A549 (cell line): Measurements from ENCODE around the gene PRSS21. TPM values are rescaled to one million over a fixed set of nuclear protein-coding genes. Genes with fewer than 3 reads are reported as not detected.

ENCODE experiments used
- ATAC-seq, 2 experiments: fragments of 200-7000 bp in 1 of 2; fragments of >200 bp in 1 of 2; cut with Nextera tagmentation in 1 of 2; cut with Tn5 transposase in 1 of 2; 3 replicates each; pipeline versions ENCODE4 v1.8.0 to v1.9.1; 2018 to 2020; ENCODE audit warnings: mild to moderate bottlenecking in 1 of 2, moderate library complexity in 1 of 2
- CTCF ChIA-PET: fragments of 300-600 bp; sonication (Branson Sonifier 250); formaldehyde crosslinking; extraction: SDS; loops from one replicate; lab custom pipeline; 2021; ENCODE audit warnings: antibody characterized with exemption, inconsistent platforms; lab: Yijun Ruan, JAX
- POLR2A ChIA-PET: fragments of 350-600 bp; formaldehyde crosslinking; extraction: SDS; loops from one replicate; lab custom pipeline; 2021; ENCODE audit warnings: antibody characterized with exemption, inconsistent platforms; lab: Yijun Ruan, JAX
- DNase-seq, 2 experiments: peaks; one replicate each; pipeline versions ENCODE4 v3.0.0 to v3.0.0-alpha.2; 2011 to 2016; ENCODE audit warnings: low read depth in 1 of 2, low spot score in 1 of 2
- FAIRE-seq: peaks from 2 replicates; lab custom pipeline; 2011; peaks lifted over from hg19 to GRCh38; lab: Jason Lieb, UNC
- H3K27ac ChIP-seq, 2 experiments: fragments of >200 bp; sonication (Bioruptor Twin); formaldehyde crosslinking; 3 replicates each; pipeline ENCODE4 v1.5.1; 2016 to 2017
- H3K4me1 ChIP-seq: fragments of >200 bp; sonication (Bioruptor Twin); formaldehyde crosslinking; 3 replicates; pipeline ENCODE4 v1.6.1; 2016
- H3K4me2 ChIP-seq: fragments of >200 bp; sonication (Bioruptor Twin); formaldehyde crosslinking; 3 replicates; pipeline ENCODE4 v1.6.1; 2016
- H3K4me3 ChIP-seq: fragments of >200 bp; sonication (Bioruptor Twin); formaldehyde crosslinking; 3 replicates; pipeline ENCODE4 v1.5.1; 2016
- H3K9me3 ChIP-seq: fragments of >200 bp; sonication (Bioruptor Twin); formaldehyde crosslinking; 3 replicates; pipeline ENCODE4 v1.6.1; 2016
- BHLHE40 ChIP-seq: IDR thresholded peaks from 2 replicates; pipeline ENCODE4 v1.6.1; 2012; ENCODE audit warnings: low read depth, low read length, inconsistent platforms
- CBX2 ChIP-seq: fragments of 200-600 bp; sonication (generic); IDR thresholded peaks from 2 replicates; pipeline ENCODE4 v1.6.1; 2016; ENCODE audit warnings: low read depth, mild to moderate bottlenecking, borderline replicate concordance
- CBX8 ChIP-seq: fragments of 200-600 bp; sonication (generic); IDR thresholded peaks from 2 replicates; pipeline ENCODE4 v1.6.1; 2016
- CHD2 ChIP-seq: fragments of 150-350 bp; IDR thresholded peaks from 2 replicates; pipeline ENCODE4 v1.6.1; 2014; ENCODE audit warnings: low read length; ENCODE audit not compliant: partially characterized antibody
- CHD4 ChIP-seq: fragments of 200-600 bp; sonication (generic); IDR thresholded peaks from 2 replicates; pipeline ENCODE4 v1.6.1; 2016; ENCODE audit warnings: antibody characterized with exemption, mild to moderate bottlenecking, borderline replicate concordance
- EP300 ChIP-seq, 2 experiments: fragments of >200 bp; sonication (Bioruptor Twin); formaldehyde crosslinking; IDR thresholded peaks; 2 replicates in 1 of 2; 3 replicates in 1 of 2; pipeline ENCODE4 v1.6.1; 2016 to 2017
- HEYL ChIP-seq: fragments of 250-450 bp; sonication (Bioruptor Pico); IDR thresholded peaks from 2 replicates; pipeline ENCODE4 v1.8.0; 2021; ENCODE audit warnings: mild to moderate bottlenecking, moderate library complexity
- HOXB13 ChIP-seq: fragments of 250-450 bp; sonication (Bioruptor Pico); IDR thresholded peaks from 2 replicates; pipeline ENCODE4 v1.5.0; 2020; ENCODE audit warnings: low read depth, mild to moderate bottlenecking, moderate library complexity
- KDM1A ChIP-seq: fragments of 200-600 bp; sonication (generic); IDR thresholded peaks from 2 replicates; pipeline ENCODE4 v1.6.1; 2016; ENCODE audit warnings: low read depth, mild to moderate bottlenecking
- NR3C1 ChIP-seq: fragments of >200 bp; sonication (Bioruptor Twin); formaldehyde crosslinking; IDR thresholded peaks from 3 replicates; pipeline ENCODE4 v1.6.1; 2017
- POLR2AphosphoS2 ChIP-seq: conservative IDR thresholded peaks from 2 replicates; pipeline ENCODE4 v1.6.1; 2012; ENCODE audit warnings: low read length, improper control_type of control experiment, inconsistent platforms
- RAD21 ChIP-seq, 2 experiments: fragments of >200 bp in 1 of 2; sonication (Bioruptor Twin) in 1 of 2; formaldehyde crosslinking in 1 of 2; IDR thresholded peaks in 1 of 2; conservative IDR thresholded peaks in 1 of 2; 2 replicates in 1 of 2; 3 replicates in 1 of 2; pipeline ENCODE4 v1.6.1; 2012 to 2018; ENCODE audit warnings: inconsistent platforms in 1 of 2
- RARB ChIP-seq: fragments of 250-450 bp; sonication (Bioruptor Pico); IDR thresholded peaks from 2 replicates; pipeline ENCODE4 v1.8.0; 2021; ENCODE audit warnings: mild to moderate bottlenecking, moderate library complexity
- SMC3 ChIP-seq: fragments of >200 bp; sonication (Bioruptor Twin); formaldehyde crosslinking; IDR thresholded peaks from 3 replicates; pipeline ENCODE4 v1.6.1; 2018; ENCODE audit warnings: inconsistent platforms
- SREBF2 ChIP-seq: fragments of 450-650 bp; IDR thresholded peaks from 2 replicates; pipeline ENCODE4 v1.6.1; 2014; ENCODE audit warnings: mild to moderate bottlenecking, moderate library complexity
- TP53 ChIP-seq: fragments of 250-450 bp; sonication (Bioruptor Pico); IDR thresholded peaks from 2 replicates; pipeline ENCODE4 v1.5.0; 2021; ENCODE audit warnings: mild to moderate bottlenecking, moderate library complexity
- ZNF302 ChIP-seq: fragments of 250-450 bp; sonication (Bioruptor Pico); IDR thresholded peaks from 2 replicates; pipeline ENCODE4 v1.9.0; 2021; ENCODE audit warnings: inconsistent platforms, mild to moderate bottlenecking, moderate library complexity
- WGBS: methylation state at CpG from one replicate; pipeline ENCODE4 v1.1.6; 2017; ENCODE audit errors: missing lambda C conversion rate; 5-methylcytosine and 5-hydroxymethylcytosine counted together
- polyA plus RNA-seq, 4 experiments: library from polyadenylated mRNA; depleted of rRNA in 3 of 4; stranded (reverse); fragments of >200 nt; fragmentation: RNase III in 1 of 4; extraction: RNeasy Plus Mini Kit Qiagen cat#74134 plus additional on column Dnase treatment in 1 of 4; gene quantifications; 2 replicates in 3 of 4; 3 replicates in 1 of 4; pipeline ENCODE4 v1.2.3, GENCODE V29; 2011 to 2017
- TF ChIP-seq, protein P1 (sequence below): fragments of >200 bp; sonication (Bioruptor Twin); formaldehyde crosslinking; IDR thresholded peaks from 2 replicates; pipeline ENCODE4 v1.6.1; 2016
- TF ChIP-seq, protein P2 (sequence below): fragments of 150-350 bp; IDR thresholded peaks from 2 replicates; pipeline ENCODE4 v1.6.1; 2014; ENCODE audit warnings: low read depth, mild to moderate bottlenecking, low read length
- TF ChIP-seq, protein P3 (sequence below): fragments of 450-650 bp; IDR thresholded peaks from 2 replicates; pipeline ENCODE4 v1.6.1; 2014; ENCODE audit warnings: antibody characterized with exemption

PRSS21 gene
- polyA plus RNA-seq, 2 of the 4 experiments (the other 2 are of a cell fraction): 0.12 to 0.23 TPM

DNA sequence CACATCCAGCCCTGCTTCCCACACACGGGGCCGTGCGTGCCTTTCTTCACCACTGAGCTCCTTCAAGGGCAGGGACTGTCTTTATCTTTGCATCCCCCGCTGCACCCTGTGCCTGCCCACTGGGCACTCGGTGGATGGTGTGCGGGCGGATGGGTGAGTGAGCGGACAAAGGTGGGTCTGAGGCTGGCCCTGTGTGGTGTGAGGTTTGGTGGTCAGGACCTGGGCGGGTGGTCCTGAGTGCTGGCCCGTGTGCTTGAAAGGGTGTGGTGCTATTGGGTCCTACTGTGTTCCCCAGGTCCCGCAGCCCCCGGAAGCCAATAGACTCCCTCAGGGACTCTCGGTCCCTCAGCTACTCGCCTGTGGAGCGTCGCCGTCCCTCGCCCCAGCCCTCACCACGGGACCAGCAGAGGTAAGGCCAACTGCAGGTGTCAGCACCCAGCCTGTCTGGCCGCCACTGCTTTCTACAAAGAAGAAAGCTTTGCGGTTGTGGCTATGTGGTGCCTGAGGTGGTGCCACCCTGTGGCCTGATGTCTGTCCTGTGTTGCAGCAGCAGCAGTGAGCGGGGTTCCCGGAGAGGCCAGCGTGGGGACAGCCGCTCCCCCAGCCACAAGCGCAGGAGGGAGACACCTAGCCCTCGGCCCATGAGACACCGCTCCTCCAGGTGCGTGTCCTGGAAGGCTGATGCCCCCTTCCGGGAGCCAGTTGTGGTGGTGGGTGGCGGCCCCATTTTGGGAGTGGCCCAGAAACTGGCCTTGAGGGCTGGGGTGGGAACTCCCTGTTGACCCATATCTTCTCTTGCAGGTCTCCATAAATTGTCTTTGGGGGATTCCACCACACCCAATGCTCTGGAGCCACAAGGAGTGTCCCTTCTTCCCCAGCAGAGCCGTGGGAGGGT, 46.7 kb upstream of the PRSS21 start:
- ChIA-PET CTCF (interaction anchor here (0.5 to 2.3 kb wide), 6 partner anchors 12 to 150 kb away, joined by 3 to 10 read pairs (median 5); no protein-coding TSS in a partner anchor), POLR2A (interaction anchor here (1.0 kb wide), 1 partner anchor 17 kb away, joined by 3 read pairs; no protein-coding TSS in a partner anchor)
- DNase-seq (peak in 1 of 2 experiments; percentile 55), ATAC-seq (peak; percentile 37 to 39; a peak in 5 of 6 replicates), FAIRE-seq (no peak)
- TF ChIP-seq, protein P1, sequence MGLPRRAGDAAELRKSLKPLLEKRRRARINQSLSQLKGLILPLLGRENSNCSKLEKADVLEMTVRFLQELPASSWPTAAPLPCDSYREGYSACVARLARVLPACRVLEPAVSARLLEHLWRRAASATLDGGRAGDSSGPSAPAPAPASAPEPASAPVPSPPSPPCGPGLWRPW: no peak
- 0 out of 2 replicates have a peak, but pooled peaks have one; percentile 69 for TF ChIP-seq POLR2AphosphoS2
- H3K4me3 ChIP-seq: no peak overlapping the region
- 87% methylated on average over 22 of the region's 32 CpGs for WGBS
- peak overlapping the region; percentile 15 to 62; a peak in 3 of 6 replicates for H3K27ac ChIP-seq
- no peaks in the 10 kb centered on the region for H3K9me3 ChIP-seq
- H3K4me1 ChIP-seq: peaks cover 48% of the 10 kb centered on the region
- peak overlapping the region; percentile 24; the same call in 1 of the 3 replicates for H3K4me2 ChIP-seq

DNA sequence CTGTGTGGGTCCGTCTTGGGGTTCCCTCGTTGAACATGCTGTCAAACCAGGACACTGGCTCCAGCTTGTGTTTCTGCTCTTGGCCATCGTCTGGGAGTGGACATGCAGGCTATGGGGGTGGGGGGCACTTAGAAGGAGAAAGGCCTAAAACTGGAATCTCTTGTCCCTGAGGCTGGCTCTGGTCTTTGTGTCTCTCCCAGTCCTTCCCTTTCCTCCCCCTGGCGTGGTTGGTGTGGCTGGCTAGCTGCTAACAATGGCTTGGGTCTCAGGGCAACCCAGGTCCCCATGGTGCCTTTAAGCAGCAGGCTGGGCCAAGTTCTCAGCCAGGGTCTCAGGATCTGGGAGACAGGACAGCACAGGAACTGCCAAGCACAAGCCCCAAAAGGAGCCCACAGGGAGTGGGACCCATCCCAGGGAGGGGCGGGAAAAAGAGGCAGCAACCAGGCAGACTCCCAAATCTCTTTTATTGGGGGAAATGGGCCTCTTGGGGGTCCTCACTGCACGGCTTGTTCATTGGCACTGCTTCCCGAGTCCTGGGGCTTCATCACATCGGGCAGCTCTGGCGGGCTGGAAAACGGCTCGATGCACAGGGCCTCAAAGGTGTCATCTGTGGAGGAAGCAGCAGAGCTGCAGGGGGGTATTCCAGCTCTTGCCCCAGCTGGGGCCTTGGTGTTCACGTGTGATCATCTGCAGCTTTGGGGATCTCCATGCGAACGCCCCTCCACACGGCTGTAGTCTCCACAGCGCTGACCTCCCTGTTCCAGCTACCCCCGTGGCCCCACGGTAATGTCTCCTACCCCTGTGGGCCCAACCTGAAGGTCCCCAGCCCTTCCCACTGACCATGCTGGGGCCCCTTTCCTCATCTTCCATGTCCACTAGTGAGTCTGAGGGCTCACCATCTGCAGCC, 45.3 kb upstream of the PRSS21 start:
- Histone ChIP-seq H3K4me2 (no peak overlapping the region), H3K4me1 (peaks cover 55% of the 10 kb centered on the region), H3K27ac (no peak overlapping the region), H3K9me3 (no peaks in the 10 kb centered on the region), H3K4me3 (no peak overlapping the region)
- DNase-seq (no peak), FAIRE-seq (no peak), ATAC-seq (no peak)
- CTCF ChIA-PET: interaction anchor here (0.7 to 5.9 kb wide), 6 partner anchors 18 to 97 kb away, joined by 3 to 28 read pairs (median 3); no protein-coding TSS in a partner anchor
- 92% methylated on average over 18 of the region's 18 CpGs for WGBS
- TF ChIP-seq RARB (CRISPR knock-in tag) (no peak), POLR2AphosphoS2 (peak; percentile 43; the same call in 1 of the 2 replicates)
- POLR2A ChIA-PET: interaction anchor here (1.4 to 1.5 kb wide), 2 partner anchors 12 to 17 kb away, joined by 3 read pairs; no protein-coding TSS in a partner anchor

DNA sequence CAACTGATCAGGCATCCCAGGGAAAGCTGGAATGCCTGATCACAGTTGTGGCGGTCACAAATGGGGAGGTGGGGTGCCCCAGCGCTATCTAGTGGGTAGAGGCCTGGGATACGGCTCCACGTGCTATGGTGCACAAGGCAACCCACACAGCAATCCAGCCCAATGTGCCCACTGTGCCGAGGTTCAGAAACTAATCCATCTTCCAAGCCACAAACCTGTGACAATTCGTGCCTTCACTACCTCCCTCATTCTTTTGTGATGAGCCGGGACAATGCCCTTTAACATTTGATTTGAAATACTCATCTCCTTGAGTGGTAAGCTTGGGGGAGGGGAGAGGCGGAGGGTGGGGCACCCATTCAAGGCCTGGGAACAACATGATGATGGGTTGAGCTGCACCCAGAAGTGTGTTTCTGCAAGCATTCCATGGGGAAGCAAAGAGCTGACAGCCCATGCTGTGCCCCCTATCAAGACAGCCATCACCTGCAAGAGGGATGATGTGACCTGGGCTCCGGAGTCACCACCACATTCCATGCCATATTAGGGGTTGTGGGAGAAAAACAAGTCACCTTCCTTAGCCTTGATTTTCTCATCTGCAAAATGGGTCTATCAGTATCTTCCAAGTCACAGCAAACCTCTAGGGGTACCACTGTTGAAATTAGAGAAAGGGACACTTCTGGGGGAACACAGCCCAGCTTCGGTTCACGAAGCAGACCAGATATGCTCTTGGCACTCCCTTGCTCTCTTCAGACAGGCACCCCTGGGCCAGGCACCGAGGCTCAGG, 43.7 kb upstream of the PRSS21 start:
- no peak overlapping the region for H3K4me3 ChIP-seq
- FAIRE-seq: no peak
- no peak for ATAC-seq
- peak overlapping the region in 1 of 2 experiments; percentile 25; a peak in 1 of 6 replicates for H3K27ac ChIP-seq
- no peak overlapping the region for H3K4me2 ChIP-seq
- peaks cover 48% of the 10 kb centered on the region for H3K4me1 ChIP-seq
- CTCF ChIA-PET: interaction anchor here (0.9 to 5.9 kb wide), 9 partner anchors 9 to 152 kb away, joined by 3 to 28 read pairs (median 5); no protein-coding TSS in a partner anchor
- H3K9me3 ChIP-seq: no peaks in the 10 kb centered on the region
- POLR2A ChIA-PET: interaction anchor here (0.6 to 1.0 kb wide), 2 partner anchors 37 to 48 kb away, joined by 3 read pairs; no protein-coding TSS in a partner anchor
- WGBS: 74% methylated on average over 12 of the region's 12 CpGs
- no peak for DNase-seq
- TF ChIP-seq CBX2 (no peak), CHD4 (peak; percentile 41; the same call in 1 of the 2 replicates), KDM1A (peak; percentile 63; the same call in 1 of the 2 replicates)
- TF ChIP-seq, all 56 proteins: peak for 2

DNA sequence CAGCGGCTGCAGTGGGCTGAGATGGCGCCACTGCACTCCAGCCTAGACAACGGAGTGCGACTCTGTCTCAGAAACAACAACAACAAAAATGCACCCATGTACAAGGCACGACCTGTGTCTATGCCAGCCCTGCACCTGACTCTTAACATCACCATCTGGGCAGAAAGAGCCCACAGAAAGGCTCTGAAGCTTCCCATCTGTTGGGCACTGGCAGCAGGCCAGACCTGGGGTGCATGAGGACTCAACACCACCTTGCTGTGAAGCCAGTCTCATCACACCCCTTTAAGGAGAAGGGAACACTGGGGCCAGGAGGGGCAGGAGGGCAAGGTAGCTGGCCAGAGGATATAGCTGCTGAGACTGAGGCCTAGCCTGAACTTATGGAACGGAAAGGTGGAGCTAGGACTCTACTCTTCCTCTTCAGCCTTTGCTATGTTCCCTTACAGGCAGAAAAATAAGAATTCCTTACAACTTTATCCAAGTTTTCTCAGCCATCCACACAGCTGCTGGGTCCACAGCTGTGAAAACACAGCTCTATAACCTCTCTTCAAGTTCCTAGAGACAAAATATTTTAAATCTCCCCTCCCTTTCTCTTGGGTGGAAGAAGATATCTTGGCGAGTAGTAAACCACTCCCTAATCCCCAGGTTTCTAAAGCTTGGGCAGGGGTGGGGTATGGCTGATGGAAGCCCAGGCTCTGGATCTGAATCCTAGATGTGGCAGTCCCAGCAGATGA, 42.7 kb upstream of the PRSS21 start:
- TF ChIP-seq TP53 (CRISPR knock-in tag) (no peak), NR3C1 (no peak), SREBF2 (no peak), BHLHE40 (no peak), HEYL (CRISPR knock-in tag) (no peak), CHD2 (no peak), EP300 (IDR thresholded peaks at IDR 0.05) (no peak), CBX8 (no peak), SMC3 (no peak), RAD21 (conservative IDR thresholded peaks at IDR 0.05 in 1 of 2, IDR thresholded peaks at IDR 0.05 in 1 of 2) (no peak), HOXB13 (CRISPR knock-in tag) (no peak), POLR2AphosphoS2 (no peak), ZNF302 (no peak), CBX2 (no peak)
- TF ChIP-seq, protein P2, sequence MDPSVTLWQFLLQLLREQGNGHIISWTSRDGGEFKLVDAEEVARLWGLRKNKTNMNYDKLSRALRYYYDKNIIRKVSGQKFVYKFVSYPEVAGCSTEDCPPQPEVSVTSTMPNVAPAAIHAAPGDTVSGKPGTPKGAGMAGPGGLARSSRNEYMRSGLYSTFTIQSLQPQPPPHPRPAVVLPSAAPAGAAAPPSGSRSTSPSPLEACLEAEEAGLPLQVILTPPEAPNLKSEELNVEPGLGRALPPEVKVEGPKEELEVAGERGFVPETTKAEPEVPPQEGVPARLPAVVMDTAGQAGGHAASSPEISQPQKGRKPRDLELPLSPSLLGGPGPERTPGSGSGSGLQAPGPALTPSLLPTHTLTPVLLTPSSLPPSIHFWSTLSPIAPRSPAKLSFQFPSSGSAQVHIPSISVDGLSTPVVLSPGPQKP: no peak
- TF ChIP-seq, protein P3, sequence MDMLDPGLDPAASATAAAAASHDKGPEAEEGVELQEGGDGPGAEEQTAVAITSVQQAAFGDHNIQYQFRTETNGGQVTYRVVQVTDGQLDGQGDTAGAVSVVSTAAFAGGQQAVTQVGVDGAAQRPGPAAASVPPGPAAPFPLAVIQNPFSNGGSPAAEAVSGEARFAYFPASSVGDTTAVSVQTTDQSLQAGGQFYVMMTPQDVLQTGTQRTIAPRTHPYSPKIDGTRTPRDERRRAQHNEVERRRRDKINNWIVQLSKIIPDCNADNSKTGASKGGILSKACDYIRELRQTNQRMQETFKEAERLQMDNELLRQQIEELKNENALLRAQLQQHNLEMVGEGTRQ: no peak
- Histone ChIP-seq H3K4me2 (no peak overlapping the region), H3K4me3 (no peak overlapping the region), H3K4me1 (peaks cover 44% of the 10 kb centered on the region), H3K27ac (0 out of 6 replicates have a peak overlapping the region, but pooled peaks of 1 of the 2 experiments have one; percentile 17), H3K9me3 (no peaks in the 10 kb centered on the region)
- no peak for ATAC-seq
- 75% methylated on average over 7 of the region's 7 CpGs for WGBS
- no peak for DNase-seq
- ChIA-PET CTCF (interaction anchor here (0.9 to 5.9 kb wide), 8 partner anchors 9 to 152 kb away, joined by 3 to 28 read pairs (median 6); no protein-coding TSS in a partner anchor), POLR2A (interaction anchor here (1.0 kb wide), 1 partner anchor 47 kb away, joined by 3 read pairs; no protein-coding TSS in a partner anchor)
- no peak for FAIRE-seq
